ENCODE measurements around the gene TM2D3. TPM values are rescaled to one million over a fixed set of nuclear protein-coding genes. Genes with fewer than 3 reads are reported as not detected.

Gene TM2D3
- total RNA-seq, 1 experiment from 2014 or later, result 23.1 TPM

DNA sequence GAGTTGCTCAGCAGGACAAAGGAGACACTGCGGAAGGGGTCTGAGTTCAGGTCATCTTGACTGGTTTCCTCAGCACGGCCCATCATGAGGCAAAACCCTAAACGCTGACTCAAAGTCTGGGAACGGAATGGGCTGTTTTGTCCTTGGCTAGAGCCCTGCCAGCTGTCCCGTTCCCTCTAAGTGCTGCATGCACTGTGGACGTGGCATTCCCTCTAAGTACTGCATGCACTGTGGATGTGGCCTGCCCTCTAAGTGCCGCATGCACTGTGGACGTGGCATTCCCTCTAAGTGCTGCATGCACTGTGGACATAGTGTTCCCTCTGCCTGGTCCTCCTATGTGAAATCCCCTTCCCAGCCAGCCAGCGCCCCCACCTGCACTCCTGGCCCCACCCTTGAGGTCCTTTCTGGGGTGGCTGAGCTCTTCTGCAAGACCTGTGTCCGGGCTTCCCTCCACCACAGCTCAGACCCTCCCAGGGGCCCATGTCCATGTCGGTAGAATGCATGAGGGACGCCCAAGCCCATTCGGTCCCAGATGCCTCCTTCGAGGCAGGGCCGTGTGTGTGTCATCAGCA, 36.7 kb downstream of the TM2D3 start:
- no peak for ATAC-seq
- Mint-ChIP-seq H3K27me3 (ENCODE audit: low read depth) (peaks cover 14% of the 10 kb centered on the region), H3K4me1 (peaks cover 28% of the 10 kb centered on the region), H3K4me3 (peak overlapping the region; percentile 51), H3K9me3 (no peaks in the 10 kb centered on the region), H3K27ac (no peak overlapping the region), H3K36me3 (no peaks in the 10 kb centered on the region)
- POLR2A ChIA-PET, result interaction anchor here (1.0 kb wide), 1 partner anchor 64 kb away, joined by 4 read pairs; no protein-coding TSS in a partner anchor
- TF ChIP-seq CBFB (CRISPR knock-in tag; IDR thresholded peaks at IDR 0.05; ENCODE audit: low read depth), result no peak
- TF ChIP-seq, protein P1, sequence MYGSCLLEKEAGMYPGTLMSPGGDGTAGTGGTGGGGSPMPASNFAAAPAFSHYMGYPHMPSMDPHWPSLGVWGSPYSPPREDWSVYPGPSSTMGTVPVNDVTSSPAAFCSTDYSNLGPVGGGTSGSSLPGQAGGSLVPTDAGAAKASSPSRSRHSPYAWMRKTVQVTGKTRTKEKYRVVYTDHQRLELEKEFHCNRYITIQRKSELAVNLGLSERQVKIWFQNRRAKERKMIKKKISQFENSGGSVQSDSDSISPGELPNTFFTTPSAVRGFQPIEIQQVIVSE (CRISPR knock-in tag; IDR thresholded peaks at IDR 0.05; ENCODE audit: borderline replicate concordance), result no peak
- TF ChIP-seq MYBL2 (CRISPR knock-in tag; IDR thresholded peaks at IDR 0.05), result no peak
- no peak for TF ChIP-seq TEAD4 (CRISPR knock-in tag; IDR thresholded peaks at IDR 0.05)
- TF ChIP-seq, protein P2, sequence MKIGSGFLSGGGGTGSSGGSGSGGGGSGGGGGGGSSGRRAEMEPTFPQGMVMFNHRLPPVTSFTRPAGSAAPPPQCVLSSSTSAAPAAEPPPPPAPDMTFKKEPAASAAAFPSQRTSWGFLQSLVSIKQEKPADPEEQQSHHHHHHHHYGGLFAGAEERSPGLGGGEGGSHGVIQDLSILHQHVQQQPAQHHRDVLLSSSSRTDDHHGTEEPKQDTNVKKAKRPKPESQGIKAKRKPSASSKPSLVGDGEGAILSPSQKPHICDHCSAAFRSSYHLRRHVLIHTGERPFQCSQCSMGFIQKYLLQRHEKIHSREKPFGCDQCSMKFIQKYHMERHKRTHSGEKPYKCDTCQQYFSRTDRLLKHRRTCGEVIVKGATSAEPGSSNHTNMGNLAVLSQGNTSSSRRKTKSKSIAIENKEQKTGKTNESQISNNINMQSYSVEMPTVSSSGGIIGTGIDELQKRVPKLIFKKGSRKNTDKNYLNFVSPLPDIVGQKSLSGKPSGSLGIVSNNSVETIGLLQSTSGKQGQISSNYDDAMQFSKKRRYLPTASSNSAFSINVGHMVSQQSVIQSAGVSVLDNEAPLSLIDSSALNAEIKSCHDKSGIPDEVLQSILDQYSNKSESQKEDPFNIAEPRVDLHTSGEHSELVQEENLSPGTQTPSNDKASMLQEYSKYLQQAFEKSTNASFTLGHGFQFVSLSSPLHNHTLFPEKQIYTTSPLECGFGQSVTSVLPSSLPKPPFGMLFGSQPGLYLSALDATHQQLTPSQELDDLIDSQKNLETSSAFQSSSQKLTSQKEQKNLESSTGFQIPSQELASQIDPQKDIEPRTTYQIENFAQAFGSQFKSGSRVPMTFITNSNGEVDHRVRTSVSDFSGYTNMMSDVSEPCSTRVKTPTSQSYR (CRISPR knock-in tag; IDR thresholded peaks at IDR 0.05), result peak; percentile 23; the same call in 1 of the 2 replicates
- no peak for TF ChIP-seq TEAD1 (CRISPR knock-in tag; IDR thresholded peaks at IDR 0.05)
- CTCF ChIA-PET, result no interaction called here
- DNase-seq (ENCODE audit: low spot score), result no peak

DNA sequence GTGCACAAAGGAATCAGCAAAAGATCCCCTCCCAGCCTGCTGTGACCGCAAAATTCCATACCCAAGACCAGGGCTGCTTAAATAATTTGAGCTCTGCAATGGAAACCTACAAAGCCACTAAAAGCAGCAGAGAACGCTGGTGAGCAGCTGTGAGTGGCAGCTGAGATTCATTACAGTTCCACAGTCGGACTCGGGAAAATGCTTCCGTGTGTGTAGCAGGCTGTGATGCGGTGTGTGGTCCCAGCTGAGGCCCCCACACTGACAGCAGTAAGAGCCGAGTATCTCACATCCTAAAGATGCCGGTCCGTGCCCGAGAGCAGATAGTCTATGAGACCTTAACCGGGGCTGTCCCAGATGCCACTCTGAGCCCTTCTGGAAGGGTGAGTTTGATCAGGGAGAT, 37.4 kb downstream of the TM2D3 start:
- DNase-seq (ENCODE audit: low spot score) (no peak), ATAC-seq (no peak)
- ChIA-PET CTCF (no interaction called here), POLR2A (interaction anchor here (0.7 kb wide), 1 partner anchor 13 kb away, joined by 3 read pairs; no protein-coding TSS in a partner anchor)
- Mint-ChIP-seq H3K36me3 (no peaks in the 10 kb centered on the region), H3K9me3 (no peaks in the 10 kb centered on the region), H3K27ac (no peak overlapping the region), H3K27me3 (ENCODE audit: low read depth) (peaks cover 14% of the 10 kb centered on the region), H3K4me1 (peaks cover 28% of the 10 kb centered on the region), H3K4me3 (no peak overlapping the region)
- TF ChIP-seq, protein P3, sequence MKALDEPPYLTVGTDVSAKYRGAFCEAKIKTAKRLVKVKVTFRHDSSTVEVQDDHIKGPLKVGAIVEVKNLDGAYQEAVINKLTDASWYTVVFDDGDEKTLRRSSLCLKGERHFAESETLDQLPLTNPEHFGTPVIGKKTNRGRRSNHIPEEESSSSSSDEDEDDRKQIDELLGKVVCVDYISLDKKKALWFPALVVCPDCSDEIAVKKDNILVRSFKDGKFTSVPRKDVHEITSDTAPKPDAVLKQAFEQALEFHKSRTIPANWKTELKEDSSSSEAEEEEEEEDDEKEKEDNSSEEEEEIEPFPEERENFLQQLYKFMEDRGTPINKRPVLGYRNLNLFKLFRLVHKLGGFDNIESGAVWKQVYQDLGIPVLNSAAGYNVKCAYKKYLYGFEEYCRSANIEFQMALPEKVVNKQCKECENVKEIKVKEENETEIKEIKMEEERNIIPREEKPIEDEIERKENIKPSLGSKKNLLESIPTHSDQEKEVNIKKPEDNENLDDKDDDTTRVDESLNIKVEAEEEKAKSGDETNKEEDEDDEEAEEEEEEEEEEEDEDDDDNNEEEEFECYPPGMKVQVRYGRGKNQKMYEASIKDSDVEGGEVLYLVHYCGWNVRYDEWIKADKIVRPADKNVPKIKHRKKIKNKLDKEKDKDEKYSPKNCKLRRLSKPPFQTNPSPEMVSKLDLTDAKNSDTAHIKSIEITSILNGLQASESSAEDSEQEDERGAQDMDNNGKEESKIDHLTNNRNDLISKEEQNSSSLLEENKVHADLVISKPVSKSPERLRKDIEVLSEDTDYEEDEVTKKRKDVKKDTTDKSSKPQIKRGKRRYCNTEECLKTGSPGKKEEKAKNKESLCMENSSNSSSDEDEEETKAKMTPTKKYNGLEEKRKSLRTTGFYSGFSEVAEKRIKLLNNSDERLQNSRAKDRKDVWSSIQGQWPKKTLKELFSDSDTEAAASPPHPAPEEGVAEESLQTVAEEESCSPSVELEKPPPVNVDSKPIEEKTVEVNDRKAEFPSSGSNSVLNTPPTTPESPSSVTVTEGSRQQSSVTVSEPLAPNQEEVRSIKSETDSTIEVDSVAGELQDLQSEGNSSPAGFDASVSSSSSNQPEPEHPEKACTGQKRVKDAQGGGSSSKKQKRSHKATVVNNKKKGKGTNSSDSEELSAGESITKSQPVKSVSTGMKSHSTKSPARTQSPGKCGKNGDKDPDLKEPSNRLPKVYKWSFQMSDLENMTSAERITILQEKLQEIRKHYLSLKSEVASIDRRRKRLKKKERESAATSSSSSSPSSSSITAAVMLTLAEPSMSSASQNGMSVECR (CRISPR knock-in tag; IDR thresholded peaks at IDR 0.05; ENCODE audit: borderline replicate concordance), result no peak
- TF ChIP-seq, protein P4, sequence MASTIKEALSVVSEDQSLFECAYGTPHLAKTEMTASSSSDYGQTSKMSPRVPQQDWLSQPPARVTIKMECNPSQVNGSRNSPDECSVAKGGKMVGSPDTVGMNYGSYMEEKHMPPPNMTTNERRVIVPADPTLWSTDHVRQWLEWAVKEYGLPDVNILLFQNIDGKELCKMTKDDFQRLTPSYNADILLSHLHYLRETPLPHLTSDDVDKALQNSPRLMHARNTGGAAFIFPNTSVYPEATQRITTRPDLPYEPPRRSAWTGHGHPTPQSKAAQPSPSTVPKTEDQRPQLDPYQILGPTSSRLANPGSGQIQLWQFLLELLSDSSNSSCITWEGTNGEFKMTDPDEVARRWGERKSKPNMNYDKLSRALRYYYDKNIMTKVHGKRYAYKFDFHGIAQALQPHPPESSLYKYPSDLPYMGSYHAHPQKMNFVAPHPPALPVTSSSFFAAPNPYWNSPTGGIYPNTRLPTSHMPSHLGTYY (CRISPR knock-in tag; IDR thresholded peaks at IDR 0.05), result no peak
- no peak for TF ChIP-seq SP1 (CRISPR knock-in tag; conservative IDR thresholded peaks at IDR 0.05)
- no peak for TF ChIP-seq FOXK1 (CRISPR knock-in tag; IDR thresholded peaks at IDR 0.05)
- TF ChIP-seq ZNF219 (CRISPR knock-in tag; IDR thresholded peaks at IDR 0.05; ENCODE audit: borderline replicate concordance), result no peak
- TF ChIP-seq TP53 (CRISPR knock-in tag; IDR thresholded peaks at IDR 0.05), result no peak
- no peak for TF ChIP-seq ZNF263 (CRISPR knock-in tag; IDR thresholded peaks at IDR 0.05; ENCODE audit: low read depth)
- TF ChIP-seq, protein P5, sequence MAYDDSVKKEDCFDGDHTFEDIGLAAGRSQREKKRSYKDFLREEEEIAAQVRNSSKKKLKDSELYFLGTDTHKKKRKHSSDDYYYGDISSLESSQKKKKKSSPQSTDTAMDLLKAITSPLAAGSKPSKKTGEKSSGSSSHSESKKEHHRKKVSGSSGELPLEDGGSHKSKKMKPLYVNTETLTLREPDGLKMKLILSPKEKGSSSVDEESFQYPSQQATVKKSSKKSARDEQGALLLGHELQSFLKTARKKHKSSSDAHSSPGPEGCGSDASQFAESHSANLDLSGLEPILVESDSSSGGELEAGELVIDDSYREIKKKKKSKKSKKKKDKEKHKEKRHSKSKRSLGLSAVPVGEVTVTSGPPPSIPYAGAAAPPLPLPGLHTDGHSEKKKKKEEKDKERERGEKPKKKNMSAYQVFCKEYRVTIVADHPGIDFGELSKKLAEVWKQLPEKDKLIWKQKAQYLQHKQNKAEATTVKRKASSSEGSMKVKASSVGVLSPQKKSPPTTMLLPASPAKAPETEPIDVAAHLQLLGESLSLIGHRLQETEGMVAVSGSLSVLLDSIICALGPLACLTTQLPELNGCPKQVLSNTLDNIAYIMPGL (CRISPR knock-in tag; IDR thresholded peaks at IDR 0.05), result no peak
- no peak for TF ChIP-seq ELF4 (CRISPR knock-in tag; IDR thresholded peaks at IDR 0.05; ENCODE audit: low read depth)
- no peak for TF ChIP-seq SMAD3 (CRISPR knock-in tag; IDR thresholded peaks at IDR 0.05; ENCODE audit: borderline replicate concordance)
- TF ChIP-seq NFYB (CRISPR knock-in tag; conservative IDR thresholded peaks at IDR 0.05; ENCODE audit: low read depth), result no peak
- TF ChIP-seq, protein P6, sequence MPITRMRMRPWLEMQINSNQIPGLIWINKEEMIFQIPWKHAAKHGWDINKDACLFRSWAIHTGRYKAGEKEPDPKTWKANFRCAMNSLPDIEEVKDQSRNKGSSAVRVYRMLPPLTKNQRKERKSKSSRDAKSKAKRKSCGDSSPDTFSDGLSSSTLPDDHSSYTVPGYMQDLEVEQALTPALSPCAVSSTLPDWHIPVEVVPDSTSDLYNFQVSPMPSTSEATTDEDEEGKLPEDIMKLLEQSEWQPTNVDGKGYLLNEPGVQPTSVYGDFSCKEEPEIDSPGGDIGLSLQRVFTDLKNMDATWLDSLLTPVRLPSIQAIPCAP (CRISPR knock-in tag; IDR thresholded peaks at IDR 0.05), result no peak

All from WTC11 (cell line).